ENCODE data around the gene TIGD3.

DNA sequence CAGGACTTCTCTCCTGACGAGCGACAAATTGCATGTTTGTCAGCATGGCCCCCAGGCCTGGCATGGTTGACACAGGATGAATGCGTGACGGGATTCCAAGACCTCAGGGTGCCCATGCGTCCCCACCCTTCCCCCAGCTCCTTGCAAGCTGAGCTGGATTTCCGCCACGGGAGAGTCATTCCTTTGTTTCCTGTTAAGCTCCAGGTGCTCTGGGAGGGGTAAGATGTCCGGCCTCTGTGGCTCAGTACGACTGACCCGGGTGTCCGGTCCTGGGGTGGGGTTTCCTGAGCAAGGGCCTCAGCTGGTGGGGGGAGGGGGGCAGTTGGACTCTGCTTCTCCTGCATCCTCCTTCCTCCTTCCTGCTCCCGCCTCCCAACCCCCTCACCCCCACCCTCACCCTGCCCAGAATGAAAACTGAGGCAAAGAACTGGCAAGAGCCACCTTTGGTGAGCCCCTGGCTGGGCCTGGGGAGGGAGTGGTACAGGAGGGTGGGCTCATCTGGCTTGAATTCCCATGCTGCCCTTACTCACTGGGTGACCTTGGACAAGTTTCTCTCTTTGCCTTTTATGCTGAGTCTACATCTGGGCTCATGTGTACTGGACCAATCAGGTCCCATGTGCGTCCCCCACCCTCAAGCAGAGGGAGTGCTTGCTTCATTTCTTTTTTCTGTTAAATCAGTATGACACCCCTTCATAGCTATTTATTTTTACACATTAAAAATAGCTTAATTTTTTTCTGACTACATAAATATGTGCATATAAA lies 37.3 kb upstream of the TIGD3 start:
- TF ChIP-seq, protein P1, sequence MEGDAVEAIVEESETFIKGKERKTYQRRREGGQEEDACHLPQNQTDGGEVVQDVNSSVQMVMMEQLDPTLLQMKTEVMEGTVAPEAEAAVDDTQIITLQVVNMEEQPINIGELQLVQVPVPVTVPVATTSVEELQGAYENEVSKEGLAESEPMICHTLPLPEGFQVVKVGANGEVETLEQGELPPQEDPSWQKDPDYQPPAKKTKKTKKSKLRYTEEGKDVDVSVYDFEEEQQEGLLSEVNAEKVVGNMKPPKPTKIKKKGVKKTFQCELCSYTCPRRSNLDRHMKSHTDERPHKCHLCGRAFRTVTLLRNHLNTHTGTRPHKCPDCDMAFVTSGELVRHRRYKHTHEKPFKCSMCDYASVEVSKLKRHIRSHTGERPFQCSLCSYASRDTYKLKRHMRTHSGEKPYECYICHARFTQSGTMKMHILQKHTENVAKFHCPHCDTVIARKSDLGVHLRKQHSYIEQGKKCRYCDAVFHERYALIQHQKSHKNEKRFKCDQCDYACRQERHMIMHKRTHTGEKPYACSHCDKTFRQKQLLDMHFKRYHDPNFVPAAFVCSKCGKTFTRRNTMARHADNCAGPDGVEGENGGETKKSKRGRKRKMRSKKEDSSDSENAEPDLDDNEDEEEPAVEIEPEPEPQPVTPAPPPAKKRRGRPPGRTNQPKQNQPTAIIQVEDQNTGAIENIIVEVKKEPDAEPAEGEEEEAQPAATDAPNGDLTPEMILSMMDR (IDR thresholded peaks at IDR 0.05; ENCODE audit: low read length) = no peak
- no peak for TF ChIP-seq EZH2 (IDR thresholded peaks at IDR 0.05; ENCODE audit: borderline replicate concordance, low read length)
